Lung (tissue), 12 donors: ENCODE measurements around the gene ANKIB1. TPM values are rescaled to one million over a fixed set of nuclear protein-coding genes. Genes with fewer than 3 reads are reported as not detected.

Experiments
- ATAC-seq: fragments of 200-7000 bp; cut with Tn5 transposase; one replicate; pipeline ENCODE4 v1.9.1; 2020; ENCODE audit warnings: moderate number of reproducible peaks; ENCODE audit not compliant: insufficient read depth, low FRiP score
- DNase-seq, 3 donors: peaks; one replicate each; pipeline ENCODE4 v3.0.0-alpha.2; 2013 to 2017
- H3K27ac ChIP-seq, 2 donors: one replicate each; pipeline ENCODE4 v1.5.1; 2013; ENCODE audit warnings: mild to moderate bottlenecking in 2 of 2, moderate library complexity in 2 of 2, control low read depth in 1 of 2, inconsistent platforms in 1 of 2, low read depth in 1 of 2, low read length in 1 of 2
- H3K27me3 ChIP-seq, 3 donors: one replicate each; pipeline ENCODE4 v1.5.1; 2013; ENCODE audit warnings: low read length in 2 of 3; ENCODE audit not compliant: control insufficient read depth in 3 of 3, insufficient read depth in 3 of 3
- H3K36me3 ChIP-seq, 4 donors: one replicate each; pipeline ENCODE4 v1.5.1; 2013; ENCODE audit warnings: low read length in 4 of 4, mild to moderate bottlenecking in 1 of 4, moderate library complexity in 1 of 4; ENCODE audit not compliant: control insufficient read depth in 4 of 4, insufficient read depth in 4 of 4
- H3K4me1 ChIP-seq, 5 donors: one replicate each; pipeline ENCODE4 v1.5.1; 2013; ENCODE audit warnings: low read length in 5 of 5, mild to moderate bottlenecking in 2 of 5, moderate library complexity in 1 of 5; ENCODE audit not compliant: control insufficient read depth in 5 of 5, insufficient read depth in 5 of 5
- H3K4me3 ChIP-seq: one replicate; pipeline ENCODE4 v1.5.1; 2013; ENCODE audit warnings: mild to moderate bottlenecking, control low read depth, moderate library complexity
- H3K9ac ChIP-seq, 2 donors: one replicate each; pipeline ENCODE4 v1.5.1; 2013; ENCODE audit warnings: low read length in 2 of 2, control low read depth in 1 of 2; ENCODE audit not compliant: insufficient read depth in 1 of 2
- H3K9me3 ChIP-seq, 4 donors: one replicate each; pipeline ENCODE4 v1.5.1; 2013; ENCODE audit warnings: low read length in 3 of 4, mild to moderate bottlenecking in 1 of 4, moderate library complexity in 1 of 4; ENCODE audit not compliant: control insufficient read depth in 4 of 4, insufficient read depth in 3 of 4
- CTCF ChIP-seq: IDR thresholded peaks from 2 replicates; pipeline ENCODE4 v1.5.1; 2012; ENCODE audit warnings: mild to moderate bottlenecking; ENCODE audit errors: control extremely low read depth, extremely low read depth
- WGBS, 2 donors: extraction: QIAGEN DNeasy Blood & Tissue Kit; methylation state at CpG; one replicate each; pipeline ENCODE4 v1.1.7; 2013; 5-methylcytosine and 5-hydroxymethylcytosine counted together
- polyA plus RNA-seq, 2 donors: library from polyadenylated mRNA; stranded (reverse); fragments of 200-250 nt; gene quantifications; one replicate each; pipeline ENCODE4 v1.2.1, GENCODE V29; 2013
- total RNA-seq, 2 donors: library from RNA; depleted of rRNA in 1 of 2; stranded (reverse); fragments of >200 nt in 1 of 2; gene quantifications; one replicate each; pipeline ENCODE4 v1.2.1, GENCODE V29; 2014 to 2021
- donor health status: control.
- donor health status: control.
- donor health status: Bipolar disorder and iron deficiency.
- donor health status: healthy.
- donor health status: DM: yes; HTN: yes; CAD: no.

ANKIB1 gene
- total and polyA plus RNA-seq, 4 donors, result 9.4 to 47.0 (median 23.7) TPM

GRCh38 chr7:92304406-92304893, 58.7 kb downstream of the ANKIB1 start:
- TF ChIP-seq CTCF, result no peak
- ATAC-seq (no peak), DNase-seq (no peak)
- Histone ChIP-seq H3K9ac (no peak overlapping the region), H3K27ac (no peak overlapping the region), H3K4me1 (peaks cover 0 to 5% (median 0%) of the 10 kb centered on the region in 5 donors), H3K36me3 (peaks cover 0 to 8% (median 2%) of the 10 kb centered on the region in 4 donors), H3K9me3 (no peaks in the 10 kb centered on the region), H3K4me3 (no peak overlapping the region), H3K27me3 (no peaks in the 10 kb centered on the region)
- 98 to 99% methylated on average over 2 of the region's 2 CpGs for WGBS, 2 donors

GRCh38 chr7:92306153-92306552, 60.4 kb downstream of the ANKIB1 start:
- DNase-seq, result no peak
- WGBS, 2 donors, result 93 to 94% methylated on average over 2 of the region's 2 CpGs
- H3K9me3 ChIP-seq, result no peaks in the 10 kb centered on the region

GRCh38 chr7:92313055-92313454, 67.3 kb downstream of the ANKIB1 start:
- 88 to 95% methylated on average over 3 of the region's 3 CpGs for WGBS, 2 donors
- ATAC-seq, result no peak

More at GRCh38 chr7:92306153-92306552, 60.4 kb downstream of the ANKIB1 start:
- Histone ChIP-seq H3K27ac (no peak overlapping the region), H3K4me1 (no peaks in the 10 kb centered on the region), H3K27me3 (no peaks in the 10 kb centered on the region), H3K4me3 (no peak overlapping the region), H3K9ac (no peak overlapping the region), H3K36me3 (peaks cover 0 to 4% (median 2%) of the 10 kb centered on the region in 4 donors)
- ATAC-seq, result no peak
- no peak for TF ChIP-seq CTCF

More at GRCh38 chr7:92313055-92313454, 67.3 kb downstream of the ANKIB1 start:
- no peak for TF ChIP-seq CTCF
- Histone ChIP-seq H3K4me1 (no peaks in the 10 kb centered on the region), H3K27ac (no peak overlapping the region), H3K27me3 (no peaks in the 10 kb centered on the region), H3K9ac (no peak overlapping the region), H3K36me3 (no peaks in the 10 kb centered on the region), H3K9me3 (no peaks in the 10 kb centered on the region), H3K4me3 (no peak overlapping the region)
- no peak for DNase-seq
